Ishikawa (cell line): Measurements from ENCODE around the gene SLCO2A1.

ENCODE experiments used
- EP300 ChIP-seq: IDR thresholded peaks from 2 replicates; pipeline ENCODE4 v1.6.1; 2012; ENCODE audit warnings: borderline replicate concordance
- NFIC ChIP-seq: IDR thresholded peaks from 2 replicates; pipeline ENCODE4 v1.6.1; 2012
- ZBTB7A ChIP-seq: IDR thresholded peaks from 2 replicates; pipeline ENCODE4 v1.6.1; 2012; ENCODE audit warnings: low read depth

GRCh38 chr3:134001251-134001650 is 28.5 kb downstream of the SLCO2A1 start:
- TF ChIP-seq NFIC (no peak), ZBTB7A (no peak), EP300 (no peak)
